ENCODE measurements around the gene CSRNP3.

CSRNP3 gene

GRCh38 chr2:165497659-165498317 is 28.3 kb downstream of the CSRNP3 start:
- no peak overlapping the region for H3K4me3 ChIP-seq (ENCODE audit: low read length)
- TF ChIP-seq ZNF274 (IDR thresholded peaks at IDR 0.05; ENCODE audit: low read depth, low read length): no peak

GRCh38 chr2:165499131-165499530 is 29.6 kb downstream of the CSRNP3 start:
- TF ChIP-seq ZNF274 (IDR thresholded peaks at IDR 0.05; ENCODE audit: low read depth, low read length): no peak
- H3K4me3 ChIP-seq (ENCODE audit: low read length): no peak overlapping the region

- H3K4me3 ChIP-seq (ENCODE audit: low read length): no peak overlapping the region
- TF ChIP-seq ZNF274 (IDR thresholded peaks at IDR 0.05; ENCODE audit: low read depth, low read length): no peak
These were observed 30.5 kb downstream of the CSRNP3 start for GRCh38 chr2:165500001-165500400.

GRCh38 chr2:165500816-165501215 is 31.3 kb downstream of the CSRNP3 start:
- H3K4me3 ChIP-seq (ENCODE audit: low read length): no peak overlapping the region
- no peak for TF ChIP-seq ZNF274 (IDR thresholded peaks at IDR 0.05; ENCODE audit: low read depth, low read length)

- H3K4me3 ChIP-seq (ENCODE audit: low read length): no peak overlapping the region
- TF ChIP-seq ZNF274 (IDR thresholded peaks at IDR 0.05; ENCODE audit: low read depth, low read length): no peak
These were observed 36.0 kb downstream of the CSRNP3 start for GRCh38 chr2:165505514-165505913.

- TF ChIP-seq ZNF274 (IDR thresholded peaks at IDR 0.05; ENCODE audit: low read depth, low read length): no peak
- no peak overlapping the region for H3K4me3 ChIP-seq (ENCODE audit: low read length)
These were observed 39.4 kb downstream of the CSRNP3 start for GRCh38 chr2:165508927-165509326.

GRCh38 chr2:165513479-165513878 is 44.0 kb downstream of the CSRNP3 start:
- TF ChIP-seq ZNF274 (IDR thresholded peaks at IDR 0.05; ENCODE audit: low read depth, low read length): no peak
- no peak overlapping the region for H3K4me3 ChIP-seq (ENCODE audit: low read length)

- TF ChIP-seq ZNF274 (IDR thresholded peaks at IDR 0.05; ENCODE audit: low read depth, low read length): no peak
- H3K4me3 ChIP-seq (ENCODE audit: low read length): no peak overlapping the region
These were observed 49.1 kb downstream of the CSRNP3 start for GRCh38 chr2:165518611-165519010.

- no peak for TF ChIP-seq ZNF274 (IDR thresholded peaks at IDR 0.05; ENCODE audit: low read depth, low read length)
- no peak overlapping the region for H3K4me3 ChIP-seq (ENCODE audit: low read length)
These were observed 53.2 kb downstream of the CSRNP3 start for GRCh38 chr2:165522719-165523118.

GRCh38 chr2:165524720-165525119 is 55.2 kb downstream of the CSRNP3 start:
- no peak for TF ChIP-seq ZNF274 (IDR thresholded peaks at IDR 0.05; ENCODE audit: low read depth, low read length)
- H3K4me3 ChIP-seq (ENCODE audit: low read length): no peak overlapping the region

- no peak overlapping the region for H3K4me3 ChIP-seq (ENCODE audit: low read length)
- TF ChIP-seq ZNF274 (IDR thresholded peaks at IDR 0.05; ENCODE audit: low read depth, low read length): no peak
These were observed 59.2 kb downstream of the CSRNP3 start for GRCh38 chr2:165528691-165529090.

- no peak overlapping the region for H3K4me3 ChIP-seq (ENCODE audit: low read length)
- no peak for TF ChIP-seq ZNF274 (IDR thresholded peaks at IDR 0.05; ENCODE audit: low read depth, low read length)
These were observed 59.6 kb downstream of the CSRNP3 start for GRCh38 chr2:165529130-165529529.

- TF ChIP-seq ZNF274 (IDR thresholded peaks at IDR 0.05; ENCODE audit: low read depth, low read length): no peak
- H3K4me3 ChIP-seq (ENCODE audit: low read length): no peak overlapping the region
These were observed 63.8 kb downstream of the CSRNP3 start for GRCh38 chr2:165533331-165533730.

GRCh38 chr2:165535471-165535870 is 66.0 kb downstream of the CSRNP3 start:
- H3K4me3 ChIP-seq (ENCODE audit: low read length): no peak overlapping the region
- no peak for TF ChIP-seq ZNF274 (IDR thresholded peaks at IDR 0.05; ENCODE audit: low read depth, low read length)

GRCh38 chr2:165536851-165537499 is 67.5 kb downstream of the CSRNP3 start:
- H3K4me3 ChIP-seq (ENCODE audit: low read length): no peak overlapping the region
- no peak for TF ChIP-seq ZNF274 (IDR thresholded peaks at IDR 0.05; ENCODE audit: low read depth, low read length)

All from GM08714 (cell line).